ENCODE results near the gene BAZ2A. TPM values are rescaled to one million over a fixed set of nuclear protein-coding genes. Genes with fewer than 3 reads are reported as not detected.
A peak's percentile ranks its signal among the peaks of the same experiment; 100 is the strongest.

The BAZ2A gene
- total and polyA plus RNA-seq, 10 donors: 8.8 to 238 (median 158) TPM

DNA sequence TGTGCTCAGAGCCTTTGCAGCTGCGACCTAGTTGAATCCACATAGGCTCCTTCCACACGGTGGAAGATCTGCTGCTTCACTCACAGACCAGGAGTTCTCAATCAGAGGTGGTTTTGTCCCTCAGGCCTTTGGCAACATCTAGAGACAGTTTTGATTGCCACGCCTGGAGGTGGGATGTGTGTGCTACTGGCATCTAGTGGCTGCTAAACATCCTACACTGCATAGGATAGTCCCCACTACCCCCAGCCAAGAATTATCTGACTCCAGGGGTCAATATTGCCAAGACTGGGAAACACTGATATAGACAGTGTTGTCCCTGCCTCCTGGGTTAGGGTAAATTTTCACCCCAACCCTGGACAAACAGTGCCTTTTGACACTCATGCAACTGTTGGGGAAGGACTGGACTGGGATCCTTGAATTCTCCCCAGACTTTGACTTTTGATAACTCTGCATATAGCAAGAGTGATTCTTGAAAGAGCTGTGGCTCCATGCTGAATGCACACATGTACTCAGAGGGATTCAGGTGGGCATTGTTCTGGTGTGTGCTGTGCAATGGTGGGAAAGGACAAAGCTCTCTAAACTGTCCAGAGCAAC lies 39.8 kb downstream of the BAZ2A start:
- H3K4me3 ChIP-seq: no peak overlapping the region
- H3K27me3 ChIP-seq (replicated peaks in 1 of 7): no peaks in the 10 kb centered on the region
- no peak for DNase-seq
- TF ChIP-seq, protein P1, sequence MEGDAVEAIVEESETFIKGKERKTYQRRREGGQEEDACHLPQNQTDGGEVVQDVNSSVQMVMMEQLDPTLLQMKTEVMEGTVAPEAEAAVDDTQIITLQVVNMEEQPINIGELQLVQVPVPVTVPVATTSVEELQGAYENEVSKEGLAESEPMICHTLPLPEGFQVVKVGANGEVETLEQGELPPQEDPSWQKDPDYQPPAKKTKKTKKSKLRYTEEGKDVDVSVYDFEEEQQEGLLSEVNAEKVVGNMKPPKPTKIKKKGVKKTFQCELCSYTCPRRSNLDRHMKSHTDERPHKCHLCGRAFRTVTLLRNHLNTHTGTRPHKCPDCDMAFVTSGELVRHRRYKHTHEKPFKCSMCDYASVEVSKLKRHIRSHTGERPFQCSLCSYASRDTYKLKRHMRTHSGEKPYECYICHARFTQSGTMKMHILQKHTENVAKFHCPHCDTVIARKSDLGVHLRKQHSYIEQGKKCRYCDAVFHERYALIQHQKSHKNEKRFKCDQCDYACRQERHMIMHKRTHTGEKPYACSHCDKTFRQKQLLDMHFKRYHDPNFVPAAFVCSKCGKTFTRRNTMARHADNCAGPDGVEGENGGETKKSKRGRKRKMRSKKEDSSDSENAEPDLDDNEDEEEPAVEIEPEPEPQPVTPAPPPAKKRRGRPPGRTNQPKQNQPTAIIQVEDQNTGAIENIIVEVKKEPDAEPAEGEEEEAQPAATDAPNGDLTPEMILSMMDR (IDR thresholded peaks at IDR 0.05 in 8 of 11, conservative IDR thresholded peaks at IDR 0.05 in 3 of 11): peak in 4 of 11 experiments; percentile 12 to 26 (median 20)
- TF ChIP-seq POLR2AphosphoS5 (IDR thresholded peaks at IDR 0.05): no peak
- H3K27ac ChIP-seq: no peak overlapping the region
- no peaks in the 10 kb centered on the region for H3K9me3 ChIP-seq
- H3K4me1 ChIP-seq: peaks cover 0 to 14% (median 8%) of the 10 kb centered on the region in 6 donors
- WGBS, 5 donors: 55 to 67% (median 63%) methylated on average over 3 of the region's 3 CpGs
- H3K36me3 ChIP-seq: peaks cover 0 to 60% (median 22%) of the 10 kb centered on the region in 6 donors
- intact Hi-C loops (cut with DNase I; ENCODE audit: low total_unique reads): no loop called here

DNA sequence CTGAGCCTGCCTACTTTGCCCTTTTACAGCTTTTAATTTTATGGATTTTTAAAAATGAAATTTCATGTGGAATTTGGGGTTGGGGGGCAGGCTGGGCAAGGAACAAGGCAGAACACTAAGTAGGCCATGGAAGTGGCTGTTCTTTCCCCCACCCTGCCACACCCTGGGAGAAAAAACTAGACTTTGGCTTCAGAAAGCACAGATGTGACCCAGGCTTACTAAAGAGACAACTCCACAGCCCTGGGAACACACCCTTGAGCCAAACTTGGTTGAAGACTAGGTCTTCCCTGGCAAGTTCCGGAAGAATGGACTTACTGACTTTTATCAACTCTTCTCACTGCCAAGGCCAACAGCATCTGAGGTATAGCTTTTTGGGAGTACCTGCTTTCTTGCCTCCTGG lies 40.3 kb downstream of the BAZ2A start:
- Histone ChIP-seq H3K9me3 (no peaks in the 10 kb centered on the region), H3K27me3 (replicated peaks in 1 of 7) (no peaks in the 10 kb centered on the region), H3K4me3 (no peak overlapping the region), H3K36me3 (peaks cover 0 to 59% (median 22%) of the 10 kb centered on the region in 6 donors), H3K4me1 (peaks cover 0 to 14% (median 6%) of the 10 kb centered on the region in 6 donors), H3K27ac (no peak overlapping the region)
- 88 to 100% (median 100%) methylated on average over 1 of the region's 1 CpG for WGBS, 5 donors
- DNase-seq: no peak
- intact Hi-C loops (cut with DNase I; ENCODE audit: low total_unique reads): no loop called here
- TF ChIP-seq, protein P1 (IDR thresholded peaks at IDR 0.05 in 8 of 11, conservative IDR thresholded peaks at IDR 0.05 in 3 of 11): no peak
- no peak for TF ChIP-seq POLR2AphosphoS5 (IDR thresholded peaks at IDR 0.05)
- no peak for TF ChIP-seq POLR2A (IDR thresholded peaks at IDR 0.05)

DNA sequence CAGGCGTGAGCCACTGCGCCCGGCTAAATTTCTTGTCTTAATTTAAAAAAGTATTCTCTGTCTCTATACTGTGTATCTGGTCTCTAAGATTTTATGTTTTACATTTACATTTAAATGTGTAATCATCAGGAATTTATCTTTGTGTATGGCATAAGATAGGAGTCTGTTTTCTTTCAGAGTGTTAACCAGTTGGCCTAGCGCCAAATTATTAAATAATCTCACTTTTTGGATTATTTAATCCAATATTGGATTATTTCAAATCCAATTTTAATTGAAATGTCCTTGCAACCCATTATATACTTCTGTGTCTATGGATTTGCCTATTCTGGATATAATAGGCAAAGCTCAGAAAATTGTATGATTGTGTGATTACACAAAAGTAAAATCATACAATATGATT lies 45.0 kb downstream of the BAZ2A start:
- intact Hi-C loops (cut with DNase I; ENCODE audit: low total_unique reads): no loop called here

More for the DNA sequence above, 45.0 kb downstream of the BAZ2A start:
- no peaks in the 10 kb centered on the region for H3K27me3 ChIP-seq (replicated peaks in 1 of 7)
- no peak overlapping the region for H3K27ac ChIP-seq
- WGBS, 5 donors: 90 to 97% (median 95%) methylated on average over 4 of the region's 4 CpGs
- H3K4me1 ChIP-seq: peaks cover 0 to 7% (median 0%) of the 10 kb centered on the region in 6 donors
- no peaks in the 10 kb centered on the region for H3K9me3 ChIP-seq
- DNase-seq: no peak
- no peak overlapping the region for H3K4me3 ChIP-seq
- H3K36me3 ChIP-seq: peaks cover 0 to 86% (median 31%) of the 10 kb centered on the region in 6 donors
- TF ChIP-seq, protein P1 (IDR thresholded peaks at IDR 0.05 in 8 of 11, conservative IDR thresholded peaks at IDR 0.05 in 3 of 11): no peak
- no peak for TF ChIP-seq POLR2AphosphoS5 (IDR thresholded peaks at IDR 0.05)
- TF ChIP-seq POLR2A (IDR thresholded peaks at IDR 0.05): no peak

Measured in spleen (tissue), 11 donors.